ENCODE measurements around the gene SRP14.

DNA sequence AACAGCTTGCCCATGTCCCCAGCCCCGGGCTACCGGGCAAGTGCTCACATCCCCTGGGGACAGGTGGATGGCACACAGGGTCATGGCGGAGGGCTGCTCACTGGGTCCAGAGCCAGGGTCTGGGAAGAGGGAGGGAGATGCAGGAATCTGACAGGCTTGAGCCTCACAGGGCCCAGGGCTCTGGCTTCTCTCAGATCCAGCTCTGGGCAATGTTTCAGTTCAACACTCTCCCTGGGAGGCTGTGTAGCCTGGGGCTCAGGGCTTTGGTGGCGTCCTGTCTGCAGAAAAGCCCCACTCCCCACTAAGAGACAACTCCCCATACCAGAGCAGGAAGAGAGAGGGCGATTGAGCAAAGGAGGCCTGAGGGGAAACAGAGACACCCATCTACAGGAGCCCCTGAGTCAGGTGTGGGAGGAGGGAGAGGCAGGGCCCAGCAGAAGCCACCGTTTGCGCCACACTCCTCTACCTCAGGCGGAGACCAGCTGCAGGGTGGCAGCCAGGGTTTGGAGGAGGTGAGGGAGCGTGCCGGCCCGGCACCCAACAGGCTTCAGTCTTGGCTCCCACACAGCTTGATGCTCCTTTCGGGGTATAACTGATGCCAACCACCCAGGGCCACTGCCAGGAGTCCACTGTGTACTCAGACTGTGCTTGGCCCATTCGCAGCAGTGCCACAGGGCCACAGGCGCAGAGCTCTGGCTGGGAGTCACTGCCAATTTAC lies 16.8 kb upstream of the SRP14 start:
- TF ChIP-seq, protein P1, sequence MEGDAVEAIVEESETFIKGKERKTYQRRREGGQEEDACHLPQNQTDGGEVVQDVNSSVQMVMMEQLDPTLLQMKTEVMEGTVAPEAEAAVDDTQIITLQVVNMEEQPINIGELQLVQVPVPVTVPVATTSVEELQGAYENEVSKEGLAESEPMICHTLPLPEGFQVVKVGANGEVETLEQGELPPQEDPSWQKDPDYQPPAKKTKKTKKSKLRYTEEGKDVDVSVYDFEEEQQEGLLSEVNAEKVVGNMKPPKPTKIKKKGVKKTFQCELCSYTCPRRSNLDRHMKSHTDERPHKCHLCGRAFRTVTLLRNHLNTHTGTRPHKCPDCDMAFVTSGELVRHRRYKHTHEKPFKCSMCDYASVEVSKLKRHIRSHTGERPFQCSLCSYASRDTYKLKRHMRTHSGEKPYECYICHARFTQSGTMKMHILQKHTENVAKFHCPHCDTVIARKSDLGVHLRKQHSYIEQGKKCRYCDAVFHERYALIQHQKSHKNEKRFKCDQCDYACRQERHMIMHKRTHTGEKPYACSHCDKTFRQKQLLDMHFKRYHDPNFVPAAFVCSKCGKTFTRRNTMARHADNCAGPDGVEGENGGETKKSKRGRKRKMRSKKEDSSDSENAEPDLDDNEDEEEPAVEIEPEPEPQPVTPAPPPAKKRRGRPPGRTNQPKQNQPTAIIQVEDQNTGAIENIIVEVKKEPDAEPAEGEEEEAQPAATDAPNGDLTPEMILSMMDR (IDR thresholded peaks at IDR 0.05), result no peak
- no peak for TF ChIP-seq ZFX (IDR thresholded peaks at IDR 0.05; ENCODE audit: borderline replicate concordance)
